HG02571 (cell line): ENCODE results near the gene ITIH5.

Source experiments
- ATAC-seq: cut with Tn5 transposase; IDR thresholded peaks from one replicate; pipeline ENCODE4 v1.9.1; 2021; ENCODE audit warnings: mild to moderate bottlenecking, moderate library complexity; ENCODE audit not compliant: unreplicated experiment

The ITIH5 gene

DNA sequence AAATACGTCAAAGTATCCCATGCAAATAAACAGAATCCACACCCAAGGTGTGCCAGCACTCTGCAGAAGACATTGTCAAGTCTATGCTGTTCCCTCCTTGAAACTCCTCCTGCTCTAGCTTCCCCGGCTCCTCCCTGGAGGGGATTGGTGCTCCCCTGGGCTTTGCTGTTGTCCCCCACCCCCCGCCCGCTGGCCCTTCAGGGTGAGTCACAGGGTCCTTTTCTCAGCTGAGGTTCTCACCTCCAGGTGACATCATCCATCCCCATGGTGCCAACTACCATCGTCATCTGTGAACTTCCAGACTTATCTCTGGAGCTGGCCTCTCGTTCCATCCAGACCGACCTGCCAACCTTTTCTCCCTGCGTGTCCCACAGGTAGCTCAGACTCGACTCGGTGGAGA, 77.0 kb downstream of the ITIH5 start:
- ATAC-seq, result no peak

DNA sequence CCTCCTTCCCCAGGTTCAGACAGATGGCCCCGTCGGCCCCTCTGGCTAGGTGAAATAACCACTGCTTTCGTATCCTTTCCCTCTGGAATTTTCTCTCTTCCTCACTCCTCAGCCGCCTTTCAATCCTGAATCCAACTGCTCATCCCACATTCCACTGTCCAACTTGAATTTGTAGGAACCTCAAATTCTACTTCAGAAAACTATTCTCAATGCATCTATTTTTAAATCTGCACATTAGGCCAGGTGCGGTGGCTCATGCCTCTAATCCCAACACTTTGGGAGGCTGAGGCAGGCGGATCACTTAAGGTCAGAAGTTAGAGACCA, 78.9 kb downstream of the ITIH5 start:
- ATAC-seq, result no peak

DNA sequence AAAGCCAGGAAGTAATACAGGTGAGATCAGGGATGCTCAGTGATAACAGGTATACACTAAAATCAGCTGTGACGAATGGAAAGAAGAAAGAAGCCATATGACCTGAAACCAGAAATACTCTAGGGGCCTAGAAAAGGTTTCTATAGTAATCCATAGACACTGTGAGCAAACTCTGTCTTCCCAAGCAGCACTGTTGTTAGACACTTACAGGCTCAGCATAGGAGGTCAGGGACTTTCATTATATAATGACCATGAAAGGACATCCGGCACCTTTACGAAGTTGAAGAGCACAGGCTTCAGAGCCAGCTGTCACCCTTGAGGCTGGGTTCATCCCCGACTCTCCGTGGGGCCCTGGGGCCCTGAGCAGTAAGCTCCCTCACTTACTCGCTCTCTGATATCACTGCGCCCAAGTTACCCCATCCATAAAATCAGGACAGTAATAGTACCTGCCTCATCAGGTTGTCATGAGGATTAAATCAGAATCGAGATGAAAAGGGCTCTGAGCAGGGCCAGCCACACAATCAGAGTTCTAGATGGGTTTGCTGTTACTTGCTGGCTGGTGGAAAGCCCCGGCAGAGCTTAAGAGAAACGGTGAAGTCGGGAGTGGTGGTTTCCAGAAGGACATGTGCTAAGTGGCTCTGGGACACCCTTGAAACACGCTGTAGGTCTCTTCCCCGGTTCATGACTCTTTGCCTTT, 79.5 kb downstream of the ITIH5 start:
- ATAC-seq, result no peak

DNA sequence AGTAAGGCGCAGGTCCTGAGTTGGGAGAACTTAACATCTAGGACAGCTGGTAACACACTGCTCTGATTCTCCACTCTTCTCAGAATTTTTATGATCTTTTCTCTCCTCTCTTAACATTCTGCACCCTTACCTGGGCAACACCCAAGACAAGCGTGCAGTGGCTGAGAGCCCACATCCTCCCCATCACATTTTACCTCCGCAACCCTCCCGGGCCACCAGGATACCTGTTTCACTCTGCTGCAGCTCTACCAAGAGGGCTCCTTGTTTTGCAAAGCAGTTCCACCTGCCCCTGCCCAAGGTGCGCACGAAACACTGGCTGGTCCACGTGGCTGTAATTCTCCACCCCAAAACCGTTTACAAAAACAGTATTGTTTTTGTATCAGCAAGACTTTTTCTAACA, 81.5 kb downstream of the ITIH5 start:
- ATAC-seq, result no peak

DNA sequence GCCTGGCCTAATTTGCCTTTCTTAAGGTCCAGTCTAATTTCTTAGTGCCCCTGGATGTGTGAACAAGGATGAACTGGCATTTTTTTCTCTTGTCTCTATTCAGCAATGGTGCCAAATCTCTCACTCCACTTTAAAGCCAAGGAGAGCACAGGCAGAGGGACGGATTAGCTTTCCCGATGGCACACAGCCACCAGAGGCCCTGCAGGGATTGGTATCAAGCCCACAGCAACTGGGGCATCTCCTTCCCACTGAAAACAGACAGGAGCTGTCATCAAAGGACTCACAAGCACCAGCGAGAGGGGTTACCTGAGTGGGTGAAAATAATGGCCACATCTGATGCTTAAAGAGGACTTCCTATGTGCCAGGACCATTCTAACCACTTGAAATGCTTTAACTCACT, 83.1 kb downstream of the ITIH5 start:
- no peak for ATAC-seq

DNA sequence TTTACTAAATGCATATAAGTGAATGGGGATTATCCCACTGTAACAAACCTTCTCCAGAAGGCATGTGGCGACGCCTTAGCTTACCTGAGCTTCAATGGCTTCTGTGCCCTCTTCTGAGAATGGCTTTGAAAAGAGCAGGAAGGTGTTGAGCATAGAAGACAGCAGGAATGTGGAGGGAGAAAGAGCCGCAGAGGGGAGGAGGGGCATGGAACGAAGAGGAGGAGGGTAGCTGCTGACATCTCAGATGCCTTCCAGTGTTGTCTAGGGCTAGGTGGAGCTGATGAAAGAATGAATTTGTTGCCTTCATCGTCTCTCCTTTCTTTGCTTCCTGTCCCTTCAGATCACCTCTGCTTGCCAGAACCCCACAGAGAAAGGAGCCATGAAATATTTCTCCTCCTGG, 86.2 kb downstream of the ITIH5 start:
- no peak for ATAC-seq

DNA sequence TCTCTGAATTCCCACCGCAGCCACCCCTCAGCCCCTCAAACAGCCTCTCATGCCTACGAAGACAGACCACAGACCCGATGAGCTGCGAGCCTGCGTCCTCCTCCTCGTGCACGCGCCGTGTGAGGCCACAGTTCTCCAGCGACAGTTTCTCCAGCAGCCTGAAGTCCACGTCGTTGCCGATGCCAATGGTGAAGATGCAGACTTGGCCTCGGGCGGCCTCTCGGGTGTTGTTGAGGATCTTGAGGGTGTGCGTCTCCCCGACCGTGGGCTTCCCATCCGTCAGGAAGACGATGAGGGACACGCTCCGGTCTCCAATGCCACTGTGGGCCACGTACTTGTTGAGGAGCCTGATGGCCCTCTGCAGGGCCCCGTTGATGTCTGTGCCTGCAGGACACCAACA, 87.1 kb downstream of the ITIH5 start:
- ATAC-seq, result no peak

DNA sequence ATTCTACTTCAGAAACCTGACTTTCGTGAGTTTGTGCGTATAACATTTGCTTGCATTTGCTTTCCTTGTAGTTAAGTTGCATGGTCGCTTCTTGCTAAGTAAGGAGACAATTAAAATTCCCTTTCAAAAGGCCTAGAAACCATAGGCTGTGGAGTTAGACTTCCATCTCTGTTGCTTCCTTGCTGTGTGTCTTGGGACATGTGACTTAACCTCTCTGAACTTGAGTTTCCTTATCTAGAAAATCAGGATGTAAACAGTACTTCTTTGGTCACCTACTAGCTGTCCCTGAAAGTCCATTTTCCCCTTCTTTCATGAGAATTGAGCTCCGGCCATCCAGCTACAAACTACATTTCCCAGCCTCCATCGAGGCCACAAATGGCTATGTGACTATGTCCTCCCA, 89.2 kb downstream of the ITIH5 start:
- no peak for ATAC-seq

DNA sequence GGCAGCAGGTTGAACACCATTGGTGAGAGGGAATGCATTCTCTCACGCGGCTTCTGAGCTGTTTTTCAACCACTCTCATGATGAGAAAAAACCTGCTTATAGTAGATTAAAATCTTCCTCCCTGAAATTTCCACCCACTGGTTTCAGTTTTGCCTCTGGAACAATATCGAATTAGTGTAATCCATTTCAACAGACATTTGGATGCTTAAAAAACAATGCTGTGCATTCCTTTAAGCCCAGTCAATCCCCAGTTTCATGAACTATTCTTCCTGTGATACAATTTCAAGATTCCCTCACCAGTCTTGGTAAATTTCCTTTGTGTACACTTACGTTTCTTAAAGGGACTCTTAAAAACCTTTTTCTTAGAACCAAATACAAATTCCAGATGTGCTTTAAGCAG, 89.6 kb downstream of the ITIH5 start:
- ATAC-seq, result no peak

DNA sequence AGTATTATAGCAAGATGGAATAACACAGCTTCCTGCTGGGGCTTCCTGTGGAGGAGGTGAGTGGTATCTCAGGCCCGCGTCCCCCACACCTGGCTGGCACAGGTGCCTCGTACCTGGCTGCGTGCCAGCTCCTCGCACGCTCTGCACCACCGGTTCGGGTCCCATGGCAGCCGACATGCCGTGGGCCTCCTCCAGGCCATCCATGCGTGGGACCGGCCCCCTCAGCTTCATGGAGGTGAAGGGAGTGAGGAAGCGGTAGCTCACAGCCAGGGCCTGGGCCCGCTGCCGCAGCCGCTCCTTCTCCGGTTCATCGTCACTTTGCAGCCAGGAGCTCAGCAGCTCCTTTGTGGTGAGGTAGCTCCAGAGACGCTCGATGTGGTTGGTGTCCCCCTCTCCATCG, 90.4 kb downstream of the ITIH5 start:
- no peak for ATAC-seq

DNA sequence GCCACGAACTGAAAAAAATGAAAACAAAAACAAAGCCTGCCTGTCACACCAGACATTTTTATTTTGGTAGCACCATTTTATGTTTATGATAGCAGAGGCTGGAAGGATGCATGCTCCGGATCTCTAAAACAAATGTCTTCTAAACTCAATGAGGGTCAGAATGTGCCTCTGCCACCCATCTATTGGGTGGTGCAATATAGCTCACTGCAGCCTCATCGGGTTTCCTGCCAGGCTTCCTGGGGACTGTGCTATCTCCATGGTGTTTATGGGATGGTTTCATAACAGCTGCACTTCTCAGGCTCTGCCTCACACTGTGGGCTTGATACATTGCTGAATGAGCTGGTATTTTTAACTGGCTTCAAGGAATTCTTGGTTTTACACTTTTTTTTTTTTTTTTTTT, 94.4 kb downstream of the ITIH5 start:
- no peak for ATAC-seq

DNA sequence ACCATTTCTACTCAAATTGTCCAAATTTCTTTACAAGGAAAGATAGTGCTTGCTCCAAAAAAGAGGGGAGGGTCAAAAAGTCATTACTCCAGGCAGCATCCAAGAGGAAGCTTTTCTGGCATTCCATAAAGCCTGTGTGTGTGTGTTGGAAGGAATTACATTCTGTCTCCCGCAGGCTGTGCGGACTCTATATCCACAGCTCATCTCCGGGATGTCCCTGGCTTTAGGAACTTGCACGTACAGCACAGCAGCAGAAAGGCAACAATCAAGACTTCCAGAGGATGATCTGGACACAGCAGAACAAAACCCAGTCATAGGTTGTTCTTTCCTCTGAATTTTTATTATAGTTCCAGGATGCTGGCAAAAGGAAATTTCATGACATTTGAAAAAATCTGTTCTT, 94.8 kb downstream of the ITIH5 start:
- no peak for ATAC-seq

DNA sequence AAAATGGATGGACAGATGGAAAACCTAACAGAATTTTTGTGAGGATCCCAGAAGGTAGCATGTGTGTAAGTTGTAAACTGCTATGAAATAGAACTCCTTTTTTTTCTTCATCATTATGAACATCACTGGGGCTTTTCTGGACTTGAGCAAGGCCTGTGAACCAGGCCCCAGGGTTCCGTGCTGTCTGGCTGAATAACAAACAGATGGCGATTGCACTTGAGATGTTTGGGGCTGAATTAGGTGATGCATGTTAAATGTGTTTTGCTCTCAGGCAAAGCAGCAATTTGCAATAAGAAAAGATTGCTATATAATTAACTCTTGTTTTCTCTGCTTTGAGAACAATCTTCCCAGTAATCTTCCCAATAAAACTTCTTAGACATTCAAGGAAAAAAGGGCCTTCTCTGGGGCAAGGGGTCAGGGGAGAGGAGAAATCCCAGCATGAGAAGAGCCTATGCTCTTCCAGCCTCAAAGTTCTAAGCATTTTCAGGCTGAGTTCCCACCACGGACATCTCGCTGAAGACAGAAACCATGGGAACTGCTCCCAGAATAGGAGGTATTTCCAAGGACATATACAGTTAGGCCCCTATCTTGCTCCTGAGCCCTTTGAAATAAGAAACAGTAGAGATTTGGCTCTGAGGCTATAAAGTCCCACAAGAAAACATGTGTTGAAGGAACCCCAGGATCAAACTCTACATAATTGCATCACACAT, 98.7 kb downstream of the ITIH5 start:
- ATAC-seq, result no peak

DNA sequence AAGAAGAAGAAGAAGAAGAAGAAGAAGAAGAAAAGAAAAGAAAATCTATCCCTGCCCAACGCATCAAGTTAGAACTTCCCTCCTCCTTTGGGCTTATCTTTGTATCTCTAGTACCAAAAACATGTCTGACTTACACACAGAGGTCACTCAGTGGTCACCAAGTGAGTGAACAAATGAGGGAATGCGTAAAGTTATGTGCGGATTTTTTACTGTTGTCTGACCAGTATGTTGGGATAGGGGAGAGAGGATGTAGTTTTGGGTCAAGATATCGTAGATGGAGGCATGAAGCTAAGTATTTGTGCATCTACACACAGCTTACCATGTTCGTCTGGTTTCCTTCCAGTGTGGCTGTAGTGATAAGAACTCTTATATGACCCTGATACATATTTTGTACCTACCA, 99.9 kb downstream of the ITIH5 start:
- ATAC-seq, result no peak

DNA sequence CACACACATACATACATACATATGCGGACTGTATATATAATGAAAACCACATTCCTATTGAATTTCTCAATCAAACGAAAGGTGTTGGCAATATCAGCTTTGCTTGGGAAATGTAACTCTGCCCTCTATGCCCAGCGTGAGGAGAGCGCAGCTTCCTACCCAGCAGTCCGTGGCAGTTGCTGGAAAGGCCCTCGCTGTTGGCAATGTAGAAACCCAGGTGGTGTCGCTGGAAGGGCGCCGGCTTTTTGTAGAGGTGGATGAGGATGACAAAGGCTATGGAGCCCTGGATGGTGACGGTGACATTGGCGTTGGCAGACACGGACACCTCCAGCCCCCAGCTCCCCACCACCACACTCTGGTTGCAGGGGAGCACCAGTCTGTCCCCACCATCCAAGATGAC, 100.9 kb downstream of the ITIH5 start:
- no peak for ATAC-seq

DNA sequence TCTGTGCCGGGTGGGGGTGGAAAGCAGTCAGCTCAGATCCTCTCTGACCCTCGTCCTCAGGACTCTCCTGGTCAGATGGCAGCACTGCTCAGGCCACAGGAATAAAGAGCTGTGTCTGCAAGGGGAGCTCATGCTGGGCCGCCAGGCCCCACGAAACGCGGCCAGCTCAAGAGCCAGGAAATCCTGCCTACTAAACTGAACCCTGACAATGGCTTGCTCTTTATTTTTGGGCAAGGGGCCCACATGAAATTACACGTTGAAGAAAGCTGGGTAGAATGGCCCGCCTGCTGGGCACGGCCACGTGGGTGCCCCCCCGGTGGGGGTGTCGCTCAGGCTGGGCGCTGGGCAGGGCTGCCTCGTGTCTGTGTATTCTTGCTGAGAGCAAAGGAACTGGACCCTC, 103.0 kb downstream of the ITIH5 start:
- ATAC-seq, result no peak

DNA sequence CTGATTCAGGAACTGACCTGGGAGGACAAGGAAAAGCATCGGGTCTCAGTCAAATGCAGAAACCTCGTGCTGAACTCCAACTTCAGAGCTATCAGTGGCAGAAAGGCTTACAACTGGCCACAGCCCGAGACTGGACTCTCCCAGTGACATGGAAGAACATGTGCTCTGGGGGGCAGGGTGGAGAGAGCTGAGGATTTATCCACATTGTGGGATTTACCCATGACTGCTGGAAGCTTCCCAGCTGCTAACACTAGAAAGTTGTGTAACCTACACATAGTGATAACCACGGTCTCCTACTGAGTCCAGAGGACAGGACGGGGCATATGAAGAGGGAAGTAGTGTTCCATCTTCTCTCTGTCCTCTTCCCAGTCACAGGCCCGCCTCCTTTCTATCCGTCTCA, 103.4 kb downstream of the ITIH5 start:
- ATAC-seq, result no peak

DNA sequence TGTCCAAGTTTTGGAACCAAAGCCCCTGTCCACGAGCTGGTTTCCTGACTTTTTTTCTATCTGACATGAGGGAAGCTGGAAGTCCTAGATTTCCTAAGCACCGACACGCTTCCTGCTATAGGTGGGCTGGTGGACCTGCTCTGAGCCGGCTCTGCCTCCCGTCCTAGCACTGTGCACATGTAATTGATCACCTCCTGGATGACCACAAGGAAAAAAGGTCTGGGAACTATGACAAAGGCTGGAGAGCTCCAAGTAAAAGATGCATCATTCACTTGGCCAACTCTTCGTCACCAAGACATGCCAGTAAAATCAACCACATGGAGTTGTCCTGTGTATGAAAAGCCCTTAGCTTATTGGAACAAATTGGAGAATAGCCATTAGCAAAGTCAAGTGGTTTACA, 104.8 kb downstream of the ITIH5 start:
- no peak for ATAC-seq

DNA sequence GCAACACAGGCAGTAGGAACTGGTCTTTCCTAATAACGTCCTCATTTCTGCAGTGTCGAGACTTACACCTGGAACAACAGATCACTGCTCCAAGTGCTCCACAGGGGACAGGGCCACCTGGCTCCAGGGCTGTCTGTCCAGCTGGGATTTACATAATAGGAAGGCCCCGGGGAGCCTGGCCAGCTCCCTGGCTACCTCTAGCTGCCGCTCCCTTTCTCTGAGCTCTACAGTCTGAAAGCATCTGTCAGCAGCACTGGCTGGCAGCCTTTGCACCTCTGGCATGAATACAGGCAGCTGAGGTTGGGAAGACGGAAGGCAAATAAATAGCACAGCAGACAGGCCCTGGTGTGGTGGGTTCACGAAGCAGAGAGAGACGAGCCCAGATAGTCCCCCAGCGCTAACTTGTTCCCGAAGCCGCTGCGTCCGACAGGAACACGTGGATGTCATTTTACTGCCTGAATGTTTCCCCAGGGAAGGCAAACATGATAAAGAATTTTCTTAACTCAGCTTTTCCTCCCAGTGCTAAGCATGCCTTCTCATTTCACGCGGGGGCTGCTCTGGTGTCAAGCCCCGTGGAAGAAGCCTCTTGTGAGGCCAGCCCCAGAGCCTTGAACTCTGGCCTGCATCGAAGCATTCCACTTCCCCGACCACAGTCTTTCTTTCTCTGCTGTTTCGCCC, 105.4 kb downstream of the ITIH5 start:
- ATAC-seq, result no peak

DNA sequence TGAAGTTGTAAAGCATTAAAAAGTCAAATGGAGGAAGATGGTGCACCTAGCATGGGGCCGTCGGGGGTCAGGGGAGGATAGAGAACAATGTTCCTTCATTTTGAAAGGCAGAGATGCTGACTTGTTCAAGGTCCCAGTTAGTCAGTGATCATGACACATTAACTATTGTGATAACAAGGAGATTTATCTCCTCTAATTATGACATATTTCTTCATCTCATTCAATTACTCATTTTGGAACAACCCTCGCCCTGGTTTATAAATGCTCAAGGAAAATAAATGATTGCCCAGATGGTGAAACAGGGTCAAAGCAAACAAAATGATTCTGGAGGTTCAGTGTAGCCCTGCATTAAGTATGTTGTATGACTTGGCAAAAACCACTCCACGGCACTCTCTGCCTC, 106.2 kb downstream of the ITIH5 start:
- ATAC-seq, result no peak

DNA sequence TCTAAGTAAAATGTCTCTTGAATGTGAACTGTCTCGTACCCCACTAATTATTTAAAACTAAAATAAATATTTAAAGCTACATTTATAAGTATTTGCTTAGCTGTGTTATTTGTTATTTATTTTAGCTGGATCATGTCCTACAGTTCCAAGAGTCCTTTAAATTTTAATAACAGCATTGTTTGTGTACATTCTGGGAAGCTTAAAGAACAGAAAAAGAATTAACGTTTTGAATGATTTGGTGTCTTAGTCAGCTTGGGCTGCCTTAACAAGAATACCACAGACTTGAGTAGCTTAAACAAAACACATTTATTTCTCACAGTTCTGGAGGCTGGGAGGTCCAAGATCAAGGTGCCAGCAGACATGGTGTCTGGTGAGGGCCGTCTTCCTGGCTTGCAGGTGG, 107.4 kb downstream of the ITIH5 start:
- no peak for ATAC-seq

DNA sequence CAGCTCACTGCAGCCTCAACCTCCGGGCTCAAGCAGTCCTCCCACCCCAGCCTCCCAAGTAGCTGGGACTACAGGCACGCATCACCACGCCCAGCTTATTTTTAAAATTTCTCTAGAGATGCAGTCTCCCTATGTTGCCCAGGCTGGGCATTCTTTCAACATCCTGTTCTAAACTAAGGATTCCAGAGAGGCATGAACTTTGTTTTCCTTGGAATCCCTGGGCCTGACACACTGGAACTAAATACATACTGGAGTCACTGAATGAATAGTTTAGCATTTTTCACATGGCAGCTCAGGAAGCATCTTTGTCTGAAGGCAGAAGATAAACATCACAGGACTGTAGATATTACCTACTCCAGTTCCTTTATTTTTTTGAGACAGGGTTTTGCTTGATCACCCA, 108.7 kb downstream of the ITIH5 start:
- ATAC-seq, result no peak

DNA sequence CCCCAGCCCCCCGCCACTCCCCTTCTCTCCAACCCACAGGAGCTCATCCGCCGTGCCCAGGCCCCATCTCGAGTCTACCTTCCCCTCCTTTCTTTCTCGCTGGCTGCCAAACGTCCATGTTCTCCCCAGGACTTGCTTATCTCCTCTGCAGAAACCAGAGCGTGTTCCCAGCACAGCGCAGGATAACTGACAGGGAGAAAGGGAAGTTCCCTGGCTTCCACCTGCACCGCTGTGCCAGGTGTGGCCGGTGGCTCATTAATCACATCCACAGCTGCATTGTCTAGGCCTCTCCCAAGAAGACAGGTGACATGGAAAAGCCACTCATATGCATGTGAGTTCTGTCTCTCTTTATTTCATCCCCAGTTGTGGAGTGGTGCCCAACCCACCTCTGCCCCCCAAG, 113.2 kb downstream of the ITIH5 start:
- no peak for ATAC-seq
